Activated T-cell treated with anti-CD3 and anti-CD28 coated beads for 1 hour (primary cell): ENCODE measurements around the gene MAPK4.
"Not testable (repeated sequence)": the region's sequence is repeated elsewhere in the genome, so short reads cannot be mapped to it uniquely, and the experiment has no call there.

ENCODE experiments used
- DNase-seq: peaks from one replicate; pipeline ENCODE4 v3.0.0-alpha.2; 2020; ENCODE audit warnings: low read depth

MAPK4 gene

GRCh38 chr18:50687491-50687890 lies 127.6 kb downstream of the MAPK4 start:
- DNase-seq = no peak

- DNase-seq = no peak
Observed at GRCh38 chr18:50689578-50689977, 129.7 kb downstream of the MAPK4 start.

- no peak for DNase-seq
Observed at GRCh38 chr18:50694147-50694546, 134.3 kb downstream of the MAPK4 start.

GRCh38 chr18:50695431-50696176 lies 135.7 kb downstream of the MAPK4 start:
- no peak for DNase-seq

- no peak for DNase-seq
Observed at GRCh38 chr18:50696436-50696835, 136.5 kb downstream of the MAPK4 start.

- DNase-seq = no peak
Observed at GRCh38 chr18:50696929-50697328, 137.0 kb downstream of the MAPK4 start.

- no peak for DNase-seq
Observed at GRCh38 chr18:50697509-50697908, 137.6 kb downstream of the MAPK4 start.

GRCh38 chr18:50700245-50701165 lies 140.6 kb downstream of the MAPK4 start:
- no peak for DNase-seq

GRCh38 chr18:50704357-50704940 lies 144.6 kb downstream of the MAPK4 start:
- no peak for DNase-seq

GRCh38 chr18:50706199-50706598 lies 146.3 kb downstream of the MAPK4 start:
- no peak for DNase-seq

- DNase-seq = no peak
Observed at GRCh38 chr18:50706651-50707050, 146.8 kb downstream of the MAPK4 start.

GRCh38 chr18:50707297-50707696 lies 147.4 kb downstream of the MAPK4 start:
- DNase-seq = not testable (repeated sequence)

- no peak for DNase-seq
Observed at GRCh38 chr18:50707855-50708469, 148.1 kb downstream of the MAPK4 start.

GRCh38 chr18:50709193-50709592 lies 149.3 kb downstream of the MAPK4 start:
- no peak for DNase-seq

GRCh38 chr18:50711386-50711785 lies 151.5 kb downstream of the MAPK4 start:
- DNase-seq = no peak

- no peak for DNase-seq
Observed at GRCh38 chr18:50715919-50716318, 156.0 kb downstream of the MAPK4 start.

- no peak for DNase-seq
Observed at GRCh38 chr18:50716902-50717301, 157.0 kb downstream of the MAPK4 start.

GRCh38 chr18:50717563-50717962 lies 157.7 kb downstream of the MAPK4 start:
- no peak for DNase-seq

GRCh38 chr18:50719471-50720324 lies 159.8 kb downstream of the MAPK4 start:
- no peak for DNase-seq

GRCh38 chr18:50720325-50720674 lies 160.4 kb downstream of the MAPK4 start:
- DNase-seq = no peak

- no peak for DNase-seq
Observed at GRCh38 chr18:50721006-50721405, 161.1 kb downstream of the MAPK4 start.
